H1 (cell line): ENCODE results near the gene SIM2.

Experiments used
- BRCA1 ChIP-seq: IDR thresholded peaks from 2 replicates; pipeline ENCODE4 v1.6.1; 2012; ENCODE audit warnings: low read depth, low read length, improper control_type of control experiment
- CHD1 ChIP-seq: IDR thresholded peaks from 2 replicates; pipeline ENCODE4 v1.6.1; 2012; ENCODE audit warnings: low read depth, low read length, improper control_type of control experiment
- CHD2 ChIP-seq: IDR thresholded peaks from 2 replicates; pipeline ENCODE4 v1.6.1; 2012; ENCODE audit warnings: low read length, improper control_type of control experiment
- JUN ChIP-seq: IDR thresholded peaks from 2 replicates; pipeline ENCODE4 v1.6.1; 2011; ENCODE audit warnings: low read depth, mild to moderate bottlenecking, improper control_type of control experiment, low read length
- POLR2A ChIP-seq, 2 experiments: IDR thresholded peaks; 1 replicate in 1 of 2; 2 replicates in 1 of 2; pipeline ENCODE4 v1.6.1; 2011; ENCODE audit warnings: low read depth in 2 of 2, low read length in 2 of 2, mild to moderate bottlenecking in 2 of 2; ENCODE audit errors: control extremely low read depth in 1 of 2
- POLR2AphosphoS5 ChIP-seq: IDR thresholded peaks from 2 replicates; pipeline ENCODE4 v1.6.1; 2011; ENCODE audit warnings: low read depth, low read length
- RAD21 ChIP-seq, 2 experiments: IDR thresholded peaks in 1 of 2; conservative IDR thresholded peaks in 1 of 2; 2 replicates each; pipeline ENCODE4 v1.6.1; 2011; ENCODE audit warnings: low read depth in 2 of 2, low read length in 2 of 2, improper control_type of control experiment in 1 of 2, inconsistent platforms in 1 of 2, mild to moderate bottlenecking in 1 of 2, moderate library complexity in 1 of 2
- RFX5 ChIP-seq: IDR thresholded peaks from 2 replicates; pipeline ENCODE4 v1.6.1; 2011; ENCODE audit warnings: low read depth, low read length, improper control_type of control experiment, borderline replicate concordance
- SIN3A ChIP-seq, 2 experiments: IDR thresholded peaks in 1 of 2; conservative IDR thresholded peaks in 1 of 2; 2 replicates each; pipeline ENCODE4 v1.6.1; 2011 to 2012; ENCODE audit warnings: low read length in 2 of 2, improper control_type of control experiment in 1 of 2, low read depth in 1 of 2, mild to moderate bottlenecking in 1 of 2
- TF ChIP-seq, protein P1 (sequence below), 3 experiments: IDR thresholded peaks; 1 replicate in 2 of 3; 2 replicates in 1 of 3; pipeline versions ENCODE4 v1.5.1 to v1.6.1; 2011; ENCODE audit warnings: low read length in 3 of 3, mild to moderate bottlenecking in 3 of 3, inconsistent platforms in 2 of 3, low read depth in 1 of 3, moderate library complexity in 1 of 3; ENCODE audit not compliant: insufficient read depth in 1 of 3; ENCODE audit errors: control extremely low read depth in 1 of 3

- TF ChIP-seq POLR2A (IDR thresholded peaks at IDR 0.05; ENCODE audit: control extremely low read depth in 1 of 2, low read depth in 2 of 2, low read length in 2 of 2) (no peak), JUN (no peak), POLR2AphosphoS5 (no peak), CHD1 (no peak), RFX5 (no peak), SIN3A (conservative IDR thresholded peaks at IDR 0.05 in 1 of 2, IDR thresholded peaks at IDR 0.05 in 1 of 2; ENCODE audit: low read depth in 1 of 2, low read length in 2 of 2) (no peak), RAD21 (IDR thresholded peaks at IDR 0.05 in 1 of 2, conservative IDR thresholded peaks at IDR 0.05 in 1 of 2; ENCODE audit: low read depth in 2 of 2, low read length in 2 of 2) (no peak), CHD2 (no peak), BRCA1 (no peak)
- TF ChIP-seq, protein P1, sequence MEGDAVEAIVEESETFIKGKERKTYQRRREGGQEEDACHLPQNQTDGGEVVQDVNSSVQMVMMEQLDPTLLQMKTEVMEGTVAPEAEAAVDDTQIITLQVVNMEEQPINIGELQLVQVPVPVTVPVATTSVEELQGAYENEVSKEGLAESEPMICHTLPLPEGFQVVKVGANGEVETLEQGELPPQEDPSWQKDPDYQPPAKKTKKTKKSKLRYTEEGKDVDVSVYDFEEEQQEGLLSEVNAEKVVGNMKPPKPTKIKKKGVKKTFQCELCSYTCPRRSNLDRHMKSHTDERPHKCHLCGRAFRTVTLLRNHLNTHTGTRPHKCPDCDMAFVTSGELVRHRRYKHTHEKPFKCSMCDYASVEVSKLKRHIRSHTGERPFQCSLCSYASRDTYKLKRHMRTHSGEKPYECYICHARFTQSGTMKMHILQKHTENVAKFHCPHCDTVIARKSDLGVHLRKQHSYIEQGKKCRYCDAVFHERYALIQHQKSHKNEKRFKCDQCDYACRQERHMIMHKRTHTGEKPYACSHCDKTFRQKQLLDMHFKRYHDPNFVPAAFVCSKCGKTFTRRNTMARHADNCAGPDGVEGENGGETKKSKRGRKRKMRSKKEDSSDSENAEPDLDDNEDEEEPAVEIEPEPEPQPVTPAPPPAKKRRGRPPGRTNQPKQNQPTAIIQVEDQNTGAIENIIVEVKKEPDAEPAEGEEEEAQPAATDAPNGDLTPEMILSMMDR (IDR thresholded peaks at IDR 0.05; ENCODE audit: control extremely low read depth in 1 of 3, insufficient read depth in 1 of 3, low read depth in 1 of 3, low read length in 3 of 3), result no peak
These were observed 6.6 kb upstream of the SIM2 start for GRCh38 chr21:36692114-36692834.
